K562 treated with DMSO at 1 percent for 24 hours (cell line): ENCODE measurements around the gene NCEH1. TPM values are rescaled to one million over a fixed set of nuclear protein-coding genes. Genes with fewer than 3 reads are reported as not detected.

Source experiments
- total RNA-seq: library from RNA; unstranded; fragments of 300-600 nt; gene quantifications from 2 replicates; pipeline ENCODE4 v1.2.3, GENCODE V29; 2022; ENCODE audit warnings: low read depth; ENCODE audit not compliant: insufficient read depth

NCEH1 gene, protein sequence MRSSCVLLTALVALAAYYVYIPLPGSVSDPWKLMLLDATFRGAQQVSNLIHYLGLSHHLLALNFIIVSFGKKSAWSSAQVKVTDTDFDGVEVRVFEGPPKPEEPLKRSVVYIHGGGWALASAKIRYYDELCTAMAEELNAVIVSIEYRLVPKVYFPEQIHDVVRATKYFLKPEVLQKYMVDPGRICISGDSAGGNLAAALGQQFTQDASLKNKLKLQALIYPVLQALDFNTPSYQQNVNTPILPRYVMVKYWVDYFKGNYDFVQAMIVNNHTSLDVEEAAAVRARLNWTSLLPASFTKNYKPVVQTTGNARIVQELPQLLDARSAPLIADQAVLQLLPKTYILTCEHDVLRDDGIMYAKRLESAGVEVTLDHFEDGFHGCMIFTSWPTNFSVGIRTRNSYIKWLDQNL
- total RNA-seq = 5.0 and 5.6 TPM in 2 replicates

DNA sequence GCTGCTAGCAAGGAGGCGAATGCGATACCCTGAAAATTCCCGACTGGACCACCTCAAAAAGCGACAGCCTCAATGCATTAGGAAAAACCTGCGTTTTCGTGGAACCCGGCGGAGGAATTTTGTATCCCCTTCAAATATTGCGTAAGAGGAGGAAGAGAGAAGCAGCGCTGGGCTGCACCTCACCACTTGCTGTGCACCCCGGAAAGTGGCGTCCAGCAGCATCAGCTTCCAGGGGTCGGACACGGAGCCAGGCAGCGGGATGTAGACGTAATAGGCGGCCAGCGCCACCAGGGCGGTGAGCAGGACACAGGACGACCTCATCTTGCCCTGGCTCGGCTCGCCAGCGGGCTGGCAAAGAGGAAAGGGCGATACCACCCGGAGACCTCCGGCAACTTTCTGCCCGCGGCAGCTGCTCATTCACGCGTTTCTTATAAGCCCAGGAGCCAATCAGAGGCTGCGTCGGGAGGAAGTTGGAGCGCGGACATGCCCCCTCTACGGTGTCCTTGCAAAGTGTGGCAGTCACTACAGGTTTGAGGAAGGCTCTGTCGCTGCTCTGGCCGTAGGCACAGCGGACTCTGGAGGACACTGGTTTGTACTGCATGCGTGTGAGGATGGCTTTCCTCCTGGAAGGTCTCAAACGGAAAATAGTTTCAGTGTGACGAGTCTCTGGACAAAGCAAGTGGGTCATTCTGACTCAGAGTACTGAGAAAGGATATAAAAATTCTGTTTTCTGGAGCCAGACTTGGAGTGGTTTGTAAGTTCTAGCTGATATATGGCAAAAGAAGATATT, at the start of gene NCEH1:
Gene NCEH1, minus strand, starts transcription at position 404 of the 790 bp plus-strand sequence. Its CDS starts 83 bp downstream, at position 321.

DNA sequence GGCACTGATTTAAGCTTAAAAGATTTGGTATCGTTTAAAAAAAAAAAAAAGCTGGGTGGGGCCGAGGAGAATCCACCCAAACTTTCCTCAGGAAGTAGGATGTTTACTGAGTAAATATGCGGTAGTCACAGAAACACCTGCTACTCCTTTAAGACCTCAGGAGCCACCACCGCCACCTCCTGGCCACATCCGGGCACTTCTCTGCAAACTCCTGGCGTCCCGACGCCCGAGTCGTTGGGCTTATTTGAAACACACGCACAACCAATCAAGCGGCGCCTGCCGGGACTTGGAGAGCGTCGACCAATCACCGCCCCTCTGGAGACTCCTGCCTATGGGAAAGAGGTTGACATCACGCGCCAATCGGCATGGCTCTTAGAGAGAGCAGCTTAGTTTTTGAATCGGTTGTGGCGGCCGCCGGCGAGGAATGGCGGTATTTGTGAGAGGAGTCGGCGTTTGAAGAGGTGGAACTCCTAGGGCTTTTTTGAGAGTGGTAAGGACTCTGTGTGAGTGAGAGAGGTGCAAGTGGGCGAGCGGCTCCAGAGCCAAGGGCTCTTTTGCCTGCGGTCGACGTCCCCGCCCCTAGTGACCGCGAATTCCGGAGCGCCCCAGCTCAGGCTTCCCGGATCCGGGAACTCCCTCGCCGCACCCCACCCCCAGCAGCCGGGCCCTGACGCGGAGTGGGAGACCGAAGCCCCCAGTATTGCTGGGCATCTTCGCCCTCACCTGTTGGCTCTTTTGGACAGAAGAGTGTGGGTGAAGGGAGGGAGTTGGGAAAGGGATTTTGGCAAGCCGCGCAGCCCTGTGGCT, 39.7 kb upstream of the NCEH1 start, which contains the start of gene ECT2:
Gene ECT2, plus strand, starts transcription at position 359 of the 807 bp plus-strand sequence. CDS start 3,805 bp downstream, outside the sequence.

Other genes starting within 250 kb of the NCEH1 start
- 5.4 and 5.6 TPM in 2 replicates for gene TNFSF10, start 187.6 kb downstream of the NCEH1 start, total RNA-seq
- gene ECT2, start 39.7 kb upstream of the NCEH1 start, total RNA-seq = 13.4 and 18.4 TPM in 2 replicates